ENCODE data around the gene SLC35D2. TPM values are rescaled to one million over a fixed set of nuclear protein-coding genes. Genes with fewer than 3 reads are reported as not detected.
"Not testable (repeated sequence)": the region's sequence is repeated elsewhere in the genome, so short reads cannot be mapped to it uniquely, and the experiment has no call there.

SLC35D2 gene
- total RNA-seq, 1 donor from 2014 or later: 27.2 TPM

DNA sequence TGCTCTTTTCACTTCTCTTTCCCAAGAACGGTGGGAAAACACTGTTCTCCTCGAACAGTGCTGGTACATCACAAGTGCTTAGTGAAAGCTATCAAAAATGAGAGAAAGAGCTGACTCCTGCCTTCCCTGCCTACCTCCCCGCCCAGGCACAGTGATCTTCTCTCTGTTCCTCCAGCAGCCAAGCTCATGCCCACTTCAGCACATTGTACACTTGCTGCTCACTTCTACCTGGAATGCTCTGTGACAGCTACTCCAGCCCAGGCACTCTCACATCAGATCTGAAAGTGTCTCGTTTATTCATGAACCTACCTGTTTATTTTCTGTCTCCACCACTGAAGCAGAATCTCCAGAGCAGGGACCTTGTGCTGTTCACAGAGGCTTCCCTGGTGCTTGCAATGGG, 1.8 kb downstream of the SLC35D2 start:
- Mint-ChIP-seq H3K4me1 (ENCODE audit: unreplicated experiment) (peaks cover 10% of the 10 kb centered on the region), H3K36me3 (ENCODE audit: low read depth, unreplicated experiment) (no peaks in the 10 kb centered on the region), H3K9me3 (ENCODE audit: unreplicated experiment) (no peaks in the 10 kb centered on the region), H3K27ac (ENCODE audit: unreplicated experiment) (no peak overlapping the region), H3K4me3 (ENCODE audit: unreplicated experiment) (no peak overlapping the region), H3K27me3 (ENCODE audit: unreplicated experiment) (no peaks in the 10 kb centered on the region)
- DNase-seq (ENCODE audit: low spot score): no peak
- TF ChIP-seq, protein P1, sequence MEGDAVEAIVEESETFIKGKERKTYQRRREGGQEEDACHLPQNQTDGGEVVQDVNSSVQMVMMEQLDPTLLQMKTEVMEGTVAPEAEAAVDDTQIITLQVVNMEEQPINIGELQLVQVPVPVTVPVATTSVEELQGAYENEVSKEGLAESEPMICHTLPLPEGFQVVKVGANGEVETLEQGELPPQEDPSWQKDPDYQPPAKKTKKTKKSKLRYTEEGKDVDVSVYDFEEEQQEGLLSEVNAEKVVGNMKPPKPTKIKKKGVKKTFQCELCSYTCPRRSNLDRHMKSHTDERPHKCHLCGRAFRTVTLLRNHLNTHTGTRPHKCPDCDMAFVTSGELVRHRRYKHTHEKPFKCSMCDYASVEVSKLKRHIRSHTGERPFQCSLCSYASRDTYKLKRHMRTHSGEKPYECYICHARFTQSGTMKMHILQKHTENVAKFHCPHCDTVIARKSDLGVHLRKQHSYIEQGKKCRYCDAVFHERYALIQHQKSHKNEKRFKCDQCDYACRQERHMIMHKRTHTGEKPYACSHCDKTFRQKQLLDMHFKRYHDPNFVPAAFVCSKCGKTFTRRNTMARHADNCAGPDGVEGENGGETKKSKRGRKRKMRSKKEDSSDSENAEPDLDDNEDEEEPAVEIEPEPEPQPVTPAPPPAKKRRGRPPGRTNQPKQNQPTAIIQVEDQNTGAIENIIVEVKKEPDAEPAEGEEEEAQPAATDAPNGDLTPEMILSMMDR (IDR thresholded peaks at IDR 0.05; ENCODE audit: unreplicated experiment): no peak

DNA sequence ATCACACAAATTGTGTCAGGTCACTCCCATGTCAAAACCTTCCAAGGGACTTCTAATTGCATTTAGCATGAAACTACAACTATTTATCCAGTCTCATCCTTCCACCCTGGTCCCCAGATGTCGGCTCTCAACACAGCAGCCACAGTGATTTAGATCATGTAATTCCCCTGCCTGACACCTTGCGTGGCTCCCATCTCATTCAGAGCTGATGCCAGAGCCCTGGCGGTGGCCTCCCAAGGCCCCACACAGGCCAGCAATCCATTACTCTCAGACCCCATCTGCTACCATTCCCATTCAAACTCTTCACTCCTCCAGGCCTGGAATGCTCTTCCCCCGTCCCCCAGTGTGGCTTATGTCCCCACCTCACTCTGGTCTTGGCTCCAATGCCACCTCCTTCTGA, 2.4 kb downstream of the SLC35D2 start:
- H3K36me3 Mint-ChIP-seq (ENCODE audit: low read depth, unreplicated experiment): no peaks in the 10 kb centered on the region
- no peak overlapping the region for H3K4me3 Mint-ChIP-seq (ENCODE audit: unreplicated experiment)
- H3K9me3 Mint-ChIP-seq (ENCODE audit: unreplicated experiment): no peaks in the 10 kb centered on the region
- peaks cover 10% of the 10 kb centered on the region for H3K4me1 Mint-ChIP-seq (ENCODE audit: unreplicated experiment)
- DNase-seq (ENCODE audit: low spot score): no peak
- TF ChIP-seq, protein P1 (IDR thresholded peaks at IDR 0.05; ENCODE audit: unreplicated experiment): no peak
- no peaks in the 10 kb centered on the region for H3K27me3 Mint-ChIP-seq (ENCODE audit: unreplicated experiment)
- no peak overlapping the region for H3K27ac Mint-ChIP-seq (ENCODE audit: unreplicated experiment)

DNA sequence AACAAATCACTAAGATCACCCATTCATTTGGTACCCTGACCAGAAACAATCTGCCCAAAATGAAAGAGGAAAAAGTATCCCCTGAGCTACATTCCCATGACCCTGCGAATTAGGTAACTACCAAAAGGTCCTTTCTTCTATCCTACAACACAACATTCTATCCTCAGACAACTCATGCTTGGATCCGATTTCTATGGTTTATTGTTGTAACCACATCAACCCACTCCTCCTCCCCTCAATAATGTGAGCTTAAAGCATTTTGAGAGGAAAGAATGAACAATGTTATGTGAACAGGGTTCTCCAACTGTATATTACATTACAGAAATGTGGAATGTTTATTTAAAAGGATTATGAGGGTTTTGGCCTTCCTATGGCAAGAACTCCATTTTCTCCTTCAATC, 4.0 kb downstream of the SLC35D2 start:
- Mint-ChIP-seq H3K4me3 (ENCODE audit: unreplicated experiment) (no peak overlapping the region), H3K4me1 (ENCODE audit: unreplicated experiment) (peaks cover 10% of the 10 kb centered on the region), H3K27me3 (ENCODE audit: unreplicated experiment) (no peaks in the 10 kb centered on the region), H3K27ac (ENCODE audit: unreplicated experiment) (no peak overlapping the region), H3K9me3 (ENCODE audit: unreplicated experiment) (no peaks in the 10 kb centered on the region), H3K36me3 (ENCODE audit: low read depth, unreplicated experiment) (no peaks in the 10 kb centered on the region)
- no peak for DNase-seq (ENCODE audit: low spot score)
- TF ChIP-seq, protein P1 (IDR thresholded peaks at IDR 0.05; ENCODE audit: unreplicated experiment): no peak

DNA sequence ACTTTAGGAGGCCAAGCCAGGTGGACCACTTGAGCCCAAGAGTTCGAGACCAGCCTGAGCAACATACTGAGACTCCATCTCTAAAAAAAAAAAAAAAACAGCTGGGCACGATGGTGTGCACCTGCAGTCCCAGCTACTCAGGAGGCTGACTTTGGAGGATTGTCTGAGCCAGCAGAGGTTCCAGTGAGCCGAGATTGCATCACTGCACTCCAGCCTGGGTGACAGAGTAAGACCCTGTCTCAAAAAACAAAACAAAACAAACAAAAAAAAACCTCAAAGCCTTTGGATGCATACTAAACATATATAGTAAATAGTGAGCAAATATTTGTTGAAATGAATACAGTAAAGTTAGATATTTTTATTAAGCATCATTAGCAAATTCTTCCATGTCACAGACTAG, 5.3 kb downstream of the SLC35D2 start:
- DNase-seq (ENCODE audit: low spot score): no peak
- Mint-ChIP-seq H3K27me3 (ENCODE audit: unreplicated experiment) (no peaks in the 10 kb centered on the region), H3K4me3 (ENCODE audit: unreplicated experiment) (no peak overlapping the region), H3K4me1 (ENCODE audit: unreplicated experiment) (peaks cover 5% of the 10 kb centered on the region), H3K27ac (ENCODE audit: unreplicated experiment) (no peak overlapping the region), H3K9me3 (ENCODE audit: unreplicated experiment) (no peaks in the 10 kb centered on the region), H3K36me3 (ENCODE audit: low read depth, unreplicated experiment) (no peaks in the 10 kb centered on the region)
- TF ChIP-seq, protein P1 (IDR thresholded peaks at IDR 0.05; ENCODE audit: unreplicated experiment): no peak

DNA sequence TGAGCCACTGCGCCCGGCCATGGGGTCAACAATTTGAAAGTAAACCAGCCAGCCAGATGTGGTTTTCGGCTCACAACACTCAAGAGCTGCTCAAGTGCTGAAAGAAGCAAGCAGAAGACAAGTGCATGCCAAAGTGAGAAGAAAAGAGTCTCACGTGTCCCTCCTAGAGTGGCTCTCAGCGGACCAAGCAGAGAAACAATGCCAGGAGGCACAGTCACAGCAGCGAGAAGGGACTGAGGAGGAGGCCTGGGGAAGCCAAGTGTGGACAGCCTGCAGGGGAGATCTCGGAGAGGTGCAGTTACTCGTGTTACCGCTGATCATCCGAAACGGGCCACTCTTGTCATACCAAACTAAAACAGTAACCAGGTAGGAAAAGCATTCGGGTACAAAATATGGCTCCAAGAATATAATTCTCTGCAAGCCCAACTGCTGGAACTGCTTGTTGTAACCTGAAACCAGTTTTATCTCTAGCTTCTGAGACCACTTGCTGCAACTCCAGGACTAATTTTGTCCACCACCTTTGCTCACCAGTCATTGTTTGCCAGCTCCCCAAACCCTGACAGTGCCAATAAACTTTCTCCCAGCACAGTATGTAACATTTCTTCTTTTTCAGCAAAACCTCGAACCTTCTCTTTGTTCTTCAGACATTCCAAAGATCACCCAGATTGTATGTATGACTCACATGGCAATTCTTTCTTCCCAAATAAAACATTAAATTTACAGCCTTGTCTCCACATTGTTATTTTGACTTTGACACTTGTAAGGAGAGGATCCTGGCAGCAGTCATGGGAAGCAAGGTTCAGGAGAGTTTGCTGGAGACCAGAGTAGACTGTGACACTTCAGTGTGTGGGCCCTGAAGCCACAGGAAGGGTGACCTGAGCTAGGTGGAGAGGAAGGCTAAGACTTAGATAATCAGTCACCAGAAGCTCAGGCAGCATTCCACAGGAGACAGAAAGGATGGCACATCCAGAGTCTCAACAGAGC, 6.3 kb downstream of the SLC35D2 start:
- no peak for DNase-seq (ENCODE audit: low spot score)
- Mint-ChIP-seq H3K27me3 (ENCODE audit: unreplicated experiment) (no peaks in the 10 kb centered on the region), H3K4me1 (ENCODE audit: unreplicated experiment) (no peaks in the 10 kb centered on the region), H3K9me3 (ENCODE audit: unreplicated experiment) (no peaks in the 10 kb centered on the region), H3K4me3 (ENCODE audit: unreplicated experiment) (no peak overlapping the region), H3K27ac (ENCODE audit: unreplicated experiment) (peak overlapping the region; percentile 77), H3K36me3 (ENCODE audit: low read depth, unreplicated experiment) (no peaks in the 10 kb centered on the region)
- TF ChIP-seq, protein P1 (IDR thresholded peaks at IDR 0.05; ENCODE audit: unreplicated experiment): no peak

DNA sequence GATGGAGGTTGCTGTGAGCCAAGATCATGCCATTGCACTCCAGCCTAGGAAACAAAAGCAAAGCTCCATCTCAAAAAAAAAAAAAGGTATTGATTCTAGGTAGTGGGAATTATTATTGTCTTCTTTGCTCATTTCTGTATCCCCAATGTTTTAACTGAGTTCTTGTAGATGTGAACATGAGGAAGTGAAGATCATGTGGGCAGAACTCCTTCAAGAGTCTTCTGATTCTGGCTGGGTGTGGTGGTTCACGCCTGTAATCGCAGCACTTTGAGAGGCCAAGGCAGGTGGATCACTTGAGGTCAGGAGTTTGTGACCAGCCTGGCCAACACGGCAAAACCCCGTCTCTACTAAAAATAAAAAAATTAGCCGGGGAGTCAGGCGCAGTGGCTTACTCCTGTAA, 8.0 kb downstream of the SLC35D2 start:
- not testable (repeated sequence) for DNase-seq (ENCODE audit: low spot score); H3K27ac Mint-ChIP-seq (ENCODE audit: unreplicated experiment); H3K9me3 Mint-ChIP-seq (ENCODE audit: unreplicated experiment)

More for the DNA sequence above, 8.0 kb downstream of the SLC35D2 start:
- H3K4me3 Mint-ChIP-seq (ENCODE audit: unreplicated experiment); H3K27me3 Mint-ChIP-seq (ENCODE audit: unreplicated experiment); H3K4me1 Mint-ChIP-seq (ENCODE audit: unreplicated experiment); H3K36me3 Mint-ChIP-seq (ENCODE audit: low read depth, unreplicated experiment): not testable (repeated sequence)
